HTR-8/SVneo (cell line): ENCODE measurements around the gene NDUFB3.

ENCODE experiments used
- DNase-seq: peaks from one replicate; pipeline ENCODE4 v3.0.0; 2011; ENCODE audit warnings: low spot score, mixed read lengths; ENCODE audit not compliant: insufficient read length
- FAIRE-seq: peaks from 2 replicates; lab custom pipeline; 2011; peaks lifted over from hg19 to GRCh38; lab: Jason Lieb, UNC

Gene NDUFB3

GRCh38 chr2:201127152-201127511 lies 55.3 kb downstream of the NDUFB3 start:
- FAIRE-seq: no peak

GRCh38 chr2:201127570-201127969 lies 55.8 kb downstream of the NDUFB3 start:
- DNase-seq: no peak
- no peak for FAIRE-seq

More at GRCh38 chr2:201127152-201127511, 55.3 kb downstream of the NDUFB3 start:
- no peak for DNase-seq

- FAIRE-seq (no peak), DNase-seq (no peak)
Observed at GRCh38 chr2:201128033-201128432, 56.2 kb downstream of the NDUFB3 start.

GRCh38 chr2:201128933-201129505 lies 57.2 kb downstream of the NDUFB3 start:
- DNase-seq: no peak

GRCh38 chr2:201130524-201131186 lies 58.9 kb downstream of the NDUFB3 start:
- FAIRE-seq: no peak
- DNase-seq: no peak

More at GRCh38 chr2:201128933-201129505, 57.2 kb downstream of the NDUFB3 start:
- no peak for FAIRE-seq

GRCh38 chr2:201132518-201132917 lies 60.7 kb downstream of the NDUFB3 start:
- DNase-seq: no peak
- FAIRE-seq: no peak
